H9 (cell line): ENCODE results near the gene SQOR. TPM values are rescaled to one million over a fixed set of nuclear protein-coding genes. Genes with fewer than 3 reads are reported as not detected.

Experiments
- DNase-seq: peaks from one replicate; pipeline ENCODE4 v3.0.0-alpha.2; 2017
- H2AFZ ChIP-seq: one replicate; pipeline ENCODE4 v1.6.1; 2013; ENCODE audit warnings: mild to moderate bottlenecking, low read length, control low read depth, moderate library complexity
- H2AK5ac ChIP-seq: 2 replicates; pipeline ENCODE4 v1.6.1; 2013; ENCODE audit warnings: low read length, control low read depth, mixed read lengths; ENCODE audit not compliant: insufficient read length
- H2BK120ac ChIP-seq: one replicate; pipeline ENCODE4 v1.6.1; 2013; ENCODE audit warnings: low read depth, mild to moderate bottlenecking, low read length, control low read depth, inconsistent platforms; ENCODE audit not compliant: poor library complexity, severe bottlenecking
- H2BK12ac ChIP-seq: 2 replicates; pipeline ENCODE4 v1.6.1; 2013; ENCODE audit warnings: low read length, control low read depth, mixed read lengths, low read depth; ENCODE audit not compliant: insufficient read length
- H2BK15ac ChIP-seq: 2 replicates; pipeline ENCODE4 v1.6.1; 2013; ENCODE audit warnings: low read depth, low read length, control low read depth
- H2BK20ac ChIP-seq: one replicate; pipeline ENCODE4 v1.6.1; 2013; ENCODE audit warnings: low read depth, mild to moderate bottlenecking, low read length, control low read depth, inconsistent platforms; ENCODE audit not compliant: poor library complexity, severe bottlenecking
- H2BK5ac ChIP-seq: 2 replicates; pipeline ENCODE4 v1.6.1; 2013; ENCODE audit warnings: low read length, control low read depth, mixed read lengths; ENCODE audit not compliant: insufficient read length
- H3K14ac ChIP-seq: 2 replicates; pipeline ENCODE4 v1.6.1; 2013; ENCODE audit warnings: low read length, control low read depth; ENCODE audit not compliant: insufficient read depth
- H3K18ac ChIP-seq: 2 replicates; pipeline ENCODE4 v1.6.1; 2013; ENCODE audit warnings: low read depth, mild to moderate bottlenecking, mixed read lengths, low read length, control low read depth; ENCODE audit not compliant: insufficient read length
- H3K23ac ChIP-seq: 2 replicates; pipeline ENCODE4 v1.6.1; 2013; ENCODE audit warnings: low read length, control low read depth, mixed read lengths, low read depth; ENCODE audit not compliant: insufficient read length
- H3K23me2 ChIP-seq: 2 replicates; pipeline ENCODE4 v1.6.1; 2013; ENCODE audit warnings: low read depth, mild to moderate bottlenecking, mixed read lengths, low read length, control low read depth; ENCODE audit not compliant: insufficient read length, poor library complexity, severe bottlenecking
- H3K27ac ChIP-seq: 2 replicates; pipeline ENCODE4 v1.5.1; 2013; ENCODE audit warnings: low read length, control low read depth, mixed read lengths, low read depth; ENCODE audit not compliant: insufficient read length
- H3K27me3 ChIP-seq: 2 replicates; pipeline ENCODE4 v1.6.1; 2013; ENCODE audit warnings: low read length, control low read depth, inconsistent platforms; ENCODE audit not compliant: insufficient read depth
- H3K4ac ChIP-seq: 2 replicates; pipeline ENCODE4 v1.6.1; 2013; ENCODE audit warnings: low read depth, mild to moderate bottlenecking, control low read depth, inconsistent platforms, low read length, moderate library complexity
- H3K4me1 ChIP-seq: 2 replicates; pipeline ENCODE4 v1.6.1; 2013; ENCODE audit warnings: low read length, control low read depth, inconsistent platforms; ENCODE audit not compliant: insufficient read depth
- H3K4me2 ChIP-seq: 2 replicates; pipeline ENCODE4 v1.6.1; 2013; ENCODE audit warnings: low read length, control low read depth, mixed read lengths; ENCODE audit not compliant: insufficient read length, insufficient read depth
- H3K56ac ChIP-seq: 2 replicates; pipeline ENCODE4 v1.6.1; 2013; ENCODE audit warnings: low read depth, mild to moderate bottlenecking, mixed read lengths, low read length, control low read depth; ENCODE audit not compliant: insufficient read length
- H3K79me1 ChIP-seq: 2 replicates; pipeline ENCODE4 v1.6.1; 2013; ENCODE audit warnings: low read depth, mild to moderate bottlenecking, moderate library complexity, low read length, control low read depth, inconsistent platforms; ENCODE audit not compliant: insufficient read depth, poor library complexity, severe bottlenecking
- H3K79me2 ChIP-seq: 2 replicates; pipeline ENCODE4 v1.6.1; 2013; ENCODE audit warnings: low read length, control low read depth, inconsistent platforms; ENCODE audit not compliant: insufficient read depth
- H3K9ac ChIP-seq: 2 replicates; pipeline ENCODE4 v1.6.1; 2013; ENCODE audit warnings: low read length, control low read depth, mixed read lengths; ENCODE audit not compliant: insufficient read length; ENCODE audit errors: extremely low read depth
- H3K9me3 ChIP-seq: one replicate; pipeline ENCODE4 v1.6.1; 2013; ENCODE audit warnings: low read depth, low read length, inconsistent platforms; ENCODE audit not compliant: control insufficient read depth
- H3T11ph ChIP-seq: one replicate; pipeline ENCODE4 v1.6.1; 2013; ENCODE audit warnings: mild to moderate bottlenecking, low read length, control low read depth, inconsistent platforms
- H4K20me1 ChIP-seq: one replicate; pipeline ENCODE4 v1.6.1; 2013; ENCODE audit not compliant: control insufficient read depth, insufficient read length, insufficient read depth
- H4K5ac ChIP-seq: 2 replicates; pipeline ENCODE4 v1.6.1; 2013; ENCODE audit warnings: low read depth, mild to moderate bottlenecking, mixed read lengths, low read length, control low read depth; ENCODE audit not compliant: insufficient read length
- H4K8ac ChIP-seq: replicated peaks from 2 replicates; pipeline ENCODE4 v1.6.1; 2013; ENCODE audit warnings: low read length, control low read depth, mixed read lengths, low read depth; ENCODE audit not compliant: insufficient read length
- H4K91ac ChIP-seq: 2 replicates; pipeline ENCODE4 v1.6.1; 2013; ENCODE audit warnings: low read depth, mild to moderate bottlenecking, moderate library complexity, mixed read lengths, low read length, control low read depth; ENCODE audit not compliant: insufficient read length
- H3K27ac Mint-ChIP-seq, 3 experiments: 2 replicates in 2 of 3; 3 replicates in 1 of 3; pipeline ENCODE4 v1.8.0; 2020 to 2021; ENCODE audit warnings: mixed read lengths in 3 of 3, mild to moderate bottlenecking in 1 of 3, moderate library complexity in 1 of 3
- H3K27me3 Mint-ChIP-seq: 2 replicates; pipeline ENCODE4 v1.8.0; 2021; ENCODE audit warnings: low read depth, mild to moderate bottlenecking, moderate library complexity, mixed read lengths
- H3K36me3 Mint-ChIP-seq, 3 experiments: 2 replicates in 2 of 3; 3 replicates in 1 of 3; pipeline ENCODE4 v1.8.0; 2020 to 2021; ENCODE audit warnings: low read depth in 3 of 3, mixed read lengths in 3 of 3; ENCODE audit not compliant: insufficient read depth in 1 of 3
- H3K4me1 Mint-ChIP-seq, 2 experiments: 2 replicates each; pipeline ENCODE4 v1.8.0; 2020; ENCODE audit warnings: mixed read lengths in 2 of 2
- H3K4me3 Mint-ChIP-seq, 2 experiments: 2 replicates in 1 of 2; 3 replicates in 1 of 2; pipeline ENCODE4 v1.8.0; 2020 to 2021; ENCODE audit warnings: mild to moderate bottlenecking in 2 of 2, mixed read lengths in 2 of 2, moderate library complexity in 1 of 2
- H3K9me3 Mint-ChIP-seq, 2 experiments: 2 replicates in 1 of 2; 3 replicates in 1 of 2; pipeline ENCODE4 v1.8.0; 2020; ENCODE audit warnings: mild to moderate bottlenecking in 2 of 2, mixed read lengths in 2 of 2, moderate library complexity in 1 of 2
- WGBS: extraction: QIAGEN DNeasy Blood & Tissue Kit; methylation state at CpG from one replicate; pipeline ENCODE4 v1.1.7; 2013; ENCODE audit warnings: missing lambda C conversion rate, low lambda C conversion rate, mixed read lengths; ENCODE audit not compliant: insufficient read length; ENCODE audit errors: extremely low coverage; 5-methylcytosine and 5-hydroxymethylcytosine counted together
- total RNA-seq: library from RNA; stranded (reverse); gene quantifications from 2 replicates; pipeline ENCODE4 v1.2.1, GENCODE V29; 2021
- TF ChIP-seq, protein P1 (sequence below): fragments of 200-600 bp; sonication (generic); conservative IDR thresholded peaks from 3 replicates; pipeline ENCODE4 v1.8.0; 2021; ENCODE audit warnings: antibody characterized with exemption, mild to moderate bottlenecking

SQOR gene
- total RNA-seq, 1 experiment from 2014 or later: 0.17 TPM

DNA sequence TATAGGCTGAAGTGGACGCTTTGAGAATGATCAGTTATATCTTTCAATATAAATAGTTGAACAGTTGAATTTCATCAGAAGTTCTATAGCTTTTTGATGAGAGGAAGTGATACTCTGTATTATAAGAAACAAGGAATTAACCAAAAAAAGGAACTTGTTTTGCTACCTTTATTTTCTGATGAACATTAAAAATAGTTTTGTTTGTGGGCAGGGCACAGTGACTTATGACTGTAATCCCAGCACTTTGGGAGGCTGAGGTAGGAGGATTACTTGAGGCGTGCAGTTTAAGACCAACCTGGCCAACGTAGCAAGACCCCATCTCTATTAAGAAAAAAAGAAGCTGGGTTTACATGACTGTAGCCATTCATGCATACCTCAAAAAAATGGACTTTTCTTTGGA, 30.9 kb upstream of the SQOR start:
- Histone ChIP-seq H2BK15ac (no peak overlapping the region), H2BK5ac (no peak overlapping the region), H3K27me3 (no peaks in the 10 kb centered on the region), H4K8ac (no peak overlapping the region), H3K18ac (no peak overlapping the region), H3K4ac (no peak overlapping the region), H4K91ac (no peak overlapping the region), H2BK120ac (no peak overlapping the region), H3K23me2 (no peaks in the 10 kb centered on the region), H3K23ac (no peak overlapping the region), H2AFZ (no peak overlapping the region), H3K27ac (no peak overlapping the region), H3K9me3 (no peaks in the 10 kb centered on the region), H4K5ac (no peak overlapping the region), H3K79me2 (no peaks in the 10 kb centered on the region), H4K20me1 (no peaks in the 10 kb centered on the region), H3T11ph (no peak overlapping the region), H3K4me1 (no peaks in the 10 kb centered on the region), H2AK5ac (no peak overlapping the region), H2BK20ac (no peak overlapping the region), H3K14ac (no peak overlapping the region), H3K79me1 (peaks cover 3% of the 10 kb centered on the region), H3K9ac (no peak overlapping the region), H3K4me2 (no peak overlapping the region), H2BK12ac (no peak overlapping the region), H3K56ac (no peak overlapping the region)
- DNase-seq: no peak
- no peaks in the 10 kb centered on the region for H3K9me3 Mint-ChIP-seq
- H3K27me3 Mint-ChIP-seq: no peaks in the 10 kb centered on the region
- peaks cover 0 to 15% (median 13%) of the 10 kb centered on the region in 3 experiments; a peak in 5 of 7 replicates for H3K36me3 Mint-ChIP-seq
- no peak overlapping the region for H3K27ac Mint-ChIP-seq
- no CpG with 5 or more reads among the region's 3 CpGs for WGBS
- H3K4me1 Mint-ChIP-seq: no peaks in the 10 kb centered on the region
- no peak overlapping the region for H3K4me3 Mint-ChIP-seq
- TF ChIP-seq, protein P1, sequence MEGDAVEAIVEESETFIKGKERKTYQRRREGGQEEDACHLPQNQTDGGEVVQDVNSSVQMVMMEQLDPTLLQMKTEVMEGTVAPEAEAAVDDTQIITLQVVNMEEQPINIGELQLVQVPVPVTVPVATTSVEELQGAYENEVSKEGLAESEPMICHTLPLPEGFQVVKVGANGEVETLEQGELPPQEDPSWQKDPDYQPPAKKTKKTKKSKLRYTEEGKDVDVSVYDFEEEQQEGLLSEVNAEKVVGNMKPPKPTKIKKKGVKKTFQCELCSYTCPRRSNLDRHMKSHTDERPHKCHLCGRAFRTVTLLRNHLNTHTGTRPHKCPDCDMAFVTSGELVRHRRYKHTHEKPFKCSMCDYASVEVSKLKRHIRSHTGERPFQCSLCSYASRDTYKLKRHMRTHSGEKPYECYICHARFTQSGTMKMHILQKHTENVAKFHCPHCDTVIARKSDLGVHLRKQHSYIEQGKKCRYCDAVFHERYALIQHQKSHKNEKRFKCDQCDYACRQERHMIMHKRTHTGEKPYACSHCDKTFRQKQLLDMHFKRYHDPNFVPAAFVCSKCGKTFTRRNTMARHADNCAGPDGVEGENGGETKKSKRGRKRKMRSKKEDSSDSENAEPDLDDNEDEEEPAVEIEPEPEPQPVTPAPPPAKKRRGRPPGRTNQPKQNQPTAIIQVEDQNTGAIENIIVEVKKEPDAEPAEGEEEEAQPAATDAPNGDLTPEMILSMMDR: no peak
